OCI-LY1 (cell line): ENCODE results near the gene CREBRF.

Source experiments
- EZH2 ChIP-seq: fragments of 200-600 bp; sonication (generic), shearing (Covaris generic); IDR thresholded peaks from 2 replicates; pipeline ENCODE4 v1.8.0; 2017; ENCODE audit warnings: borderline replicate concordance, mixed run types, mild to moderate bottlenecking, antibody characterized with exemption, low read length, moderate library complexity, mixed read lengths
- TF ChIP-seq, protein P1 (sequence below): fragments of 200-600 bp; sonication (generic), shearing (Covaris generic); IDR thresholded peaks from 2 replicates; pipeline ENCODE4 v1.5.1; 2017; ENCODE audit warnings: mild to moderate bottlenecking, antibody characterized with exemption, low read length, moderate library complexity, mixed read lengths

DNA sequence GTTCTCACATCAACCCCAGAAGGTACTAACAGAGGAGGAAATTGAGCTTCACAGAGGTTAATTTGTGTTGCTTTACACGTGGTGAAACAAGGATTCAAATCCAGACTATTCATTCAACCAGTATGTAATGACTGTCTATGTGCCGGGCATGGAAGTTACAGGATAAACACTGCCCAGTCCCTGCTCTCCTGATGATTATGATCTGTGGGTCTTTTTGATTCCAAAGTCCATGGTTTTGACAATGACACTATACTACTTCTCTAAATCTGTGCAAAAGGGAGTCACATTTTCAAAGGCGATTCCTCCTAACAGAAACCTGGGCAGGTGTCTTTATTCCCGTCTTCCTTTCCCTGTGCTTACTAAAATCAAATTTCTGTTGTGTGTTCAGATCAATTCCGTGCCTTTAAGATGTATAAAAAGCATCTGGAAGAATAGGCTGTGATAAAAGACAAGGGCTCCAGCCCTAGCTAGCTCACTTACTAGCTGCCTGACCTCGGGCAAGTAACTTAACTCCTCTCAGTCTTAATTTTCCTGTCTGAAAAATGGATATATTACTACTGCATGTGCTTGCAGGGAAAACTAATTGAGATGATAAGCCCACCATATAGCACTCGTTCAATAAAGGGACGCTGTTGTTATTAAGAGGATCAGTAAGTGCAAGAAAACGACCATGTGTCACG lies 970 bp upstream of the CREBRF start:
- TF ChIP-seq, protein P1, sequence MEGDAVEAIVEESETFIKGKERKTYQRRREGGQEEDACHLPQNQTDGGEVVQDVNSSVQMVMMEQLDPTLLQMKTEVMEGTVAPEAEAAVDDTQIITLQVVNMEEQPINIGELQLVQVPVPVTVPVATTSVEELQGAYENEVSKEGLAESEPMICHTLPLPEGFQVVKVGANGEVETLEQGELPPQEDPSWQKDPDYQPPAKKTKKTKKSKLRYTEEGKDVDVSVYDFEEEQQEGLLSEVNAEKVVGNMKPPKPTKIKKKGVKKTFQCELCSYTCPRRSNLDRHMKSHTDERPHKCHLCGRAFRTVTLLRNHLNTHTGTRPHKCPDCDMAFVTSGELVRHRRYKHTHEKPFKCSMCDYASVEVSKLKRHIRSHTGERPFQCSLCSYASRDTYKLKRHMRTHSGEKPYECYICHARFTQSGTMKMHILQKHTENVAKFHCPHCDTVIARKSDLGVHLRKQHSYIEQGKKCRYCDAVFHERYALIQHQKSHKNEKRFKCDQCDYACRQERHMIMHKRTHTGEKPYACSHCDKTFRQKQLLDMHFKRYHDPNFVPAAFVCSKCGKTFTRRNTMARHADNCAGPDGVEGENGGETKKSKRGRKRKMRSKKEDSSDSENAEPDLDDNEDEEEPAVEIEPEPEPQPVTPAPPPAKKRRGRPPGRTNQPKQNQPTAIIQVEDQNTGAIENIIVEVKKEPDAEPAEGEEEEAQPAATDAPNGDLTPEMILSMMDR = no peak
- no peak for TF ChIP-seq EZH2
